HG03460 (cell line): Measurements from ENCODE around the gene CRIP3.

ENCODE experiments used
- ATAC-seq: cut with Tn5 transposase; IDR thresholded peaks from one replicate; pipeline ENCODE4 v1.9.1; 2021; ENCODE audit not compliant: unreplicated experiment

CRIP3 gene

GRCh38 chr6:43290905-43291355, 17.7 kb downstream of the CRIP3 start:
- no peak for ATAC-seq

GRCh38 chr6:43290339-43290904, 18.2 kb downstream of the CRIP3 start:
- no peak for ATAC-seq

- ATAC-seq = no peak
Observed at GRCh38 chr6:43287717-43288679, 20.6 kb downstream of the CRIP3 start.

- no peak for ATAC-seq
Observed at GRCh38 chr6:43286980-43287716, 21.5 kb downstream of the CRIP3 start.

- no peak for ATAC-seq
Observed at GRCh38 chr6:43286456-43286979, 22.1 kb downstream of the CRIP3 start.

DNA sequence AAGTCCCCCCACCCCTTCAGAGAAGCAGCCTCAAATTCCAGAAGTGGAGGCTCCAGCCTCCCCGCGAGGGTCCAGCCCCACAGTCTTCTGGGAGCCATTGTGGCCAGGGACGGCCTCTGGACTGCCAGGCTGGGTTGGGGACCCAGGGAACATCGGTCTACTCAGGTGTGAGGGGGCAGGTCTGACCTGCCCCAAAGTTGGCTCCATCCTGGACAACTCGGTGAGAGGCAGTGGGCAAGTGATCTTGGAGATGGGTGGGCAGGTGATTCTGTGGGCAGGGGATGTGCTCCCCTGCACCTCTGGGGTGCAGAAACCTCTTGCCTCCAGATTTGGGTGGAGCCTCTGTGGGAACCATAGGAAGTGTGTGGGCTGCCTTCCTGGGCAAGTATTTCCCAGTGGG, 22.8 kb downstream of the CRIP3 start:
- ATAC-seq = no peak

DNA sequence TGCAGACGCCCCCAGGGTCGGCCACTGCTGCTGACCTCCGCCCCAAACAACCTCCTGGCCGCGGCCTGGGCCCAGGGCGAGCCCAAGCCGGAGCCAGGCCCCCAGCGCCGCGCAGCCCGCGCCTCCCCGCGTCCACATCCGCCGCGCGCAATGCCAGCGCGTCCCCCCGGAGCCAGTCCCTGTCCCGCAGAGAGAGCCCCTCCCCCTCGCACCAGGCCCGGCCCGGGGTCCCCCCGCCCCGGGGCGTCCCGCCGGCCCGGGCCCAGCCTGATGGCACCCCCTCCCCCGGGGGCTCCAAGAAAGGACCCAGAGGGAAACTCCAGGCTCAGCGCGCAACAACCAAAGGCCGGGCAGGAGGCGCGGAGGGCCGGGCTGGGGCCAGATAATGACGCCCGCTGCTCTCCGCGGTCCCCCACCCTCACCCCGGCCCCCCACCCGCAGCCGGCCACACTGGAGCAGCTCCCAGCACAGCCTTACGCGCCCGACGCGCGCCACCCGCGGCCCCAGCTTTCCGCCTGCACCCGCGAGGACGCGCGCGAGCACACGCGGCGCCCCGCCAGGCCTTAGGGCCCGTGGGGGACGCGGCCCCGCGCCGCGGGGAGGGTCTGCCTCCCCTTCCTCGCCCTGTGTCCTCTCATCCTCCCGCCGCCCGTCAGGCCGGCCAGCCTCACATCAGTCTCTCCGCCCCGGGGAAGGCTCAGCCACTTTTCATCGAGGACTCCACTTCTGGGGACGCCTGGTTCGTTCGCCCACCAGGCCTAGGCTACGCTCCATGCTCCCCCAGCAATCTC, 23.4 kb downstream of the CRIP3 start:
- no peak for ATAC-seq

- no peak for ATAC-seq
Observed at GRCh38 chr6:43283905-43284304, 24.7 kb downstream of the CRIP3 start.

DNA sequence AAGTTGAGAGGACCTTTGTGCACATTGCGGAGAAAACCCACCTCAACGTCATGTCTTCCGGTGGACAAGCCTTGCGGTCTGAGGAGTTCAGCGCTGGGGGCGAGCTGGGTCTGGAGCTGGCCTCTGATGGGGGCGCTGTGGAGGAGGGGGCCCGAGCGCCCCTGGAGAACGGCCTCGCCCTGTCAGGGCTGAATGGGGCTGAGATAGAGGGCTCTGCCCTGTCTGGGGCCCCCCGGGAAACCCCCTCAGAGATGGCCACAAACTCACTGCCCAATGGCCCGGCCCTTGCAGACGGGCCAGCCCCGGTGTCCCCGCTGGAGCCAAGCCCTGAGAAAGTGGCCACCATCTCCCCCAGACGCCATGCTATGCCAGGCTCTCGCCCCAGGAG, 25.1 kb downstream of the CRIP3 start:
- no peak for ATAC-seq

DNA sequence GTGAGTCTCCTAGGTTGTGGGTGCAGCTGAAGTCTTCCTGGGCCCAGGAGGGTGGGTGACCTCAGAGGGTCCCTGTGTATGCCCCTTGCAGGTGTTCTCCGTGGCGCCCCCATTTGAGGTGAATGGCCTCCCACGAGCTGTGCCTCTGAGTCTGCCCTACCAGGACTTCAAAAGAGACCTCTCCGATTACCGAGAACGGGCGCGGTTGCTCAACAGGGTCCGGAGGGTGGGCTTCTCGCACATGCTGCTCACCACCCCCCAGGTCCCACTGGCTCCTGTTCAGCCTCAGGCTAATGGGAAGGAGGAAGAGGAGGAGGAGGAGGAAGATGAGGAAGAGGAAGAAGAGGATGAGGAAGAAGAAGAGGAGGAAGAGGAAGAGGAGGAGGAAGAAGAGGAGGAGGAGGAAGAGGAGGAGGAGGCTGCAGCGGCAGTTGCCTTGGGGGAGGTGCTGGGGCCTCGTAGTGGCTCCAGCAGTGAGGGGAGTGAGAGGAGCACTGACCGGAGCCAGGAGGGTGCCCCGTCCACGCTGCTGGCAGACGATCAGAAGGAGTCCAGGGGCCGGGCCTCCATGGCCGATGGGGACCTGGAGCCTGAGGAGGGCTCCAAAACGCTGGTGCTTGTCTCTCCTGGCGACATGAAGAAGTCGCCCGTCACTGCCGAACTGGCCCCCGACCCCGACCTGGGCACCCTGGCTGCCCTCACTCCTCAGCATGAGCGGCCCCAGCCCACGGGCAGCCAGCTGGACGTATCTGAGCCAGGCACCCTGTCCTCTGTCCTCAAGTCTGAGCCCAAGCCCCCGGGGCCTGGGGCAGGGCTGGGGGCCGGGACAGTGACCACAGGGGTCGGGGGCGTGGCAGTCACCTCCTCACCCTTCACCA, 25.8 kb downstream of the CRIP3 start:
- ATAC-seq = no peak

DNA sequence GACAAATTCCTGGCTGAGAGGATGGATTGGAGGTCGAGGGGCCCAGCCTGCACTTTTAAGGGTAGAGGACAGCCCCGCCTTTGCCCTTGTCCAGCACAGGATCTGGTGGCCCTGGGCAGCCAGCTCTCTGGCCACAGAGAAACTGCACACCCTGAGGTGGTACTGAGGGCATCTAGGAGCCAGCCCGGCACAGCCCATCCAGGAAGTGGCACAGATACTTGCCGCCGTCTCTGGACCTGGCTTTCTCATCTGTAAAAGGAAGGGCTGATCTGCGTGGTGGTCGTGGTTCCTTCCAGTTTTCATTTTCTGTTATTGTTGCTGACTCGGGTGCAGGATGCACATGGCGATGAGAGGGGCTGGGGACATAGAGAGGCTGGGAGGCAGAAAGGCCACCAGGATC, 26.6 kb downstream of the CRIP3 start:
- no peak for ATAC-seq

DNA sequence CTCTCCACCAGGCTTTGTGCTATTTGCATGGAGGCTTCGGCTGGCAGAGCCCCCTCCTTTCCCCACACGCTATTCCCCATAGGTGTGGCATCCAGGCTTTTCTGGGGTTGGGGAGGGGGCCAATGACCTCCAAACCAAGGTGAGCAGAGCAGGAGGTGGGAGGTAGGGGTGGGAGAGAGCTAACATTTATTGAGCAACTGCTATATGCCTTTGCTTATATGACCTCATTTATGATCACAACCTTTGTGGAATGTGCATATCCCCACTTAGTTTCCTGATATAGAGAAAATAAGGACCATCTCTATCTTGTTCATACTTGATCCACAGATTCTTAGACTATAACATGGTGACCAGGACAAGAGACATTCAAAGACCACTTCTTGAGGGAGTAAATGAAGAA, 28.4 kb downstream of the CRIP3 start:
- no peak for ATAC-seq

DNA sequence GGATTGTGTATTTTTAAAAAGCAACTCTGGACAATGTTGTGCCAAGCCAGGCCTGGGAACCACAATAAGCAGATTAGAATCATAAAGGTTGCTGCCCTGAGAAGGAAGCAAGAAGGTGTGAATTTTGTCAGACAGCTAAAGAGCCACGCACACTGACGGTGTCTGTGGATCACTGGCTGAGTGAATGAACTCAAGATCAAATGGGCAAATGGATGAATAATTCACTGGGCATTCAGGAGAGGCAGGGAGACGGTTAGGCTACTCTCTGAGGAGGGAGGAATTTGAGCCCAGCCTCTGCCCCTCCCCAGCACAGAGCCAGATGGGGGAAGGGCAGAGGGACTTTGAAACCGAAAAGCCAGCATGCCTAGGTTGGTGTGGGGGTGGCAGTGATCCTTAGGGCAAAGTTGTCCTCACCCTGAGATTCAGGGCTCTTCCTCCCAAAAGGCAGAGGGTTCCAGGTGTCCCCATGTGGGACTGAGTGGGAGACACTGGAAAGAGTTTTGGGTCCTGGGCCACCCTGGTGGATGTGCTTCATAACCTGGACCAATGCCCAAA, 30.0 kb downstream of the CRIP3 start:
- ATAC-seq = no peak

DNA sequence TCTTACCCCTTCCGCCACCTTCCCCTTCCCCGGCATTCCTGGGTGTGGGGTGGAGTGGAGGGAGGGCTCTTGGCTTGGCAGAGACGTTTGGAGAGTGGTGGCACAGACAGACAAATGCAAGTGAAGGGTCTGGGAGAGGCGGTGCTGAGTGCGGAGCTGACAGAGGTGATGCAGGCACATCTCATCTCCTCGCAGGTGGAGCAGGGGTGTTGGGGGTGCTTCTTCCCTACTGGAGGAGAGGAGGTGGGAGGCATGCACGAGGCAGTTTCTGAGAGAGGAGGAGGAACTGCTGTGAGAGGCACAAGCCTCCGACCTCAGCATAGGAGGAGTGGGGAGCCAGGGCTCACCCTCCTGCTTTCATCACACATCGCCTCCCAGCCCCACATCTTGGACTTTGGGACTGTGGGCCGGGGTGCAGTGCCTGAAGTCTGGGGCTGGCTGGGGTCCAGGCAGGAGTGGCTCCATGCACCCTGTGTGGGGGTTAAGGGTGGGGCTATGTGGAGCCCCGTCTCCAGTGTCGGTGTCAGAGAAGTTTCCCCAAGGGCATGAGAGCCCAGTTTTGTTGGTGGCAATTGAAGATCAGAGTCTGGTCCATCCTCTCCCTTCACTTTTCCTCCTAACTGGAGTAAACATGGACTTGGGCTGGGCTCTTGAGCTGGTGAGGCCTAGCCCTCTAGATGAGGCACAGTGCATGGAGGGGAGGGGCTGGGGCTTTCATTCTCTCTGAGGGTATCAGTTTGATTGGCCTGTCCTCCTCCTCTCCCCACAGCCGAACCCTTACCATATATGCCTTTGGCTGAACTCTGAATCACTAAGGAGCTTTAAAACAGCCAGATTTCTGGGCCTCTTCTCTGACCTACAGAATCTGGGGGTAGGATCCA, 30.7 kb downstream of the CRIP3 start:
- ATAC-seq = no peak

DNA sequence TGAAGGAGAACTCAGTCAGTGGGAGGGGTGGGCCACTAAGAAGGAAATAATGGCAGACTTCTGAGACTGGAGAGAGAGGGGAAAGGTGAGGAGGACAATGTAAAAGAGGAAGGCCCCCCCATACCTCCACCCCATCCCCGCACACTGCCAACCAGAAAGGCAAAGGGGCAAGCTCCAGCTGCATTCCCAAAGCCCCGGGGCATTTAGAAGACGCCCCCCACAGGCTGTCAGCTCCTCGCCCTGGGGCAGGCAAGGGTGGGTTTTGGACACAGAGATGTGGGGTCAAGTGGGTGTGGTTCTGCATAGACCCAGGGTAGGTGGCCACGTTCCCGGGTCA, 31.4 kb downstream of the CRIP3 start:
- ATAC-seq = no peak

DNA sequence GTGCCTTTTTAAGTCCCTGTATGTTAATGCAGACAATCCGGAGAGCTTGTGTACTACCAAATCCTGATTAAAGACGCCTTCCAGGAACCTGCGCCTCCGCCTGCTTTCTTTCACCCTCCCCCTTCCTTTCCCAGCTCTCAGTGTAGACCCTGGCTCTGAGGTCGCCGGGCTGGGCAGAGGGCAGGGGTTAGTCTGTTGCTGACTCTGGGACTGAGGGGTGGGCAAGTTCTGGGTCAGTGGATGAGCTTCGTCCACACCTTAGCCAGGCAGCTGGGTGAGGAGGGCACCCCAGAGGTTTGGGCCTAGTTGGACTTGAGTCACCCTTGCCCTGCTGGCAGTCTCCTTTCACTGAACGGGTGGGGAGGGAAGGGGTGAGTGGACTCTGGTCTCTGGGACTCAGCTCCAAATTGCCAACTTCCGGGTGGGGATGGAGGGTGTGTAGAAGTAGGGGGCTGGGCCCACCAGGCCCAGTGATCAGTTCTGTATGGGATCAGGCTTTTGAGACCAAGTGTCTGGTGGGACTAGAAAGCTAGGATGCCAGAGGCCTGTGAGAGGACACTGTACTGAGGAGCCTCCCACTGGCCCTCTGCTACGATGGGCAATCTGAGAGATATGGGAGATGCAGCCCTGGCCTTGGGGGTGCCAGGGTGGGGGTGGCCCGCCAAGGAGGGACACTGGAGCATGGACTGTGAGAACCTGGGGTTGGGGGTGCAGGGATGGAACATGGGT, 31.9 kb downstream of the CRIP3 start:
- ATAC-seq = no peak

DNA sequence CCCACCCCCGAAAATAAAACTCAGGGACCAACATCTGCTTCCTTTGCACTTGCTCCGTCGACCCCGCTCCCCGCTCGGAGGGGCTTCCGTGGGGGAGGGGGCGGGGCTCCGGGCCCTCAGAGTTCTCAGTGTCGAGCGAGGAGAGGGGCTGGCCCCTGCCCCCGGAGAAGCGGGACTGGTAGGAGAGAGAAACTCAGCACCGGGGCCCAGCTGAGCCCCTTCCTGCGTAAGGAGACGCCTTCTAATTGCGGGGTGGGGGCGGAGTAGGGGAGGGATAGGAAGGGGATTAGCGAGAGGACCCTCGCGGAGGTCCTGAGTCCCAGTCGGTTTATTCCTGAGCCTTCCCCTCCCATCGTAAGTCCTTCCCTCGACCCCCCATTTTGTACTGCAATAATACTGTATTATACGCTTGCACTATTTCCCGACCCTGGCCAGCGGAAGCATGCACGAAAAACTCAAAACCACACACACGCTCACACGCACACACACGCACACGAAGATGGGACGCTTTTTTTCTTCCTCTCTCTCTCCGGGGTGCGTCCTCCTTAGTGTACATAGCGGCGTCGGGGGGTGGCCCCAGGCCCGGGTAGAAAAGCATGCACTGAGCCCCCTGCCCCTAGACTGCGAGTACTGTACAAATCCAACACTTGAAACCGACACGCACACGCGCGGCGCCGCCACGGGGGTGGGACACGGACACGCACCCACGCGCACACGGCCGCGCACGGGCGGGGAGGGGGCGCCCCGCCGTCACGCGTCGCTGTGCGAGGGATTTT, 32.6 kb downstream of the CRIP3 start:
- ATAC-seq = no peak
